ENCODE measurements around the gene ZFYVE1.

The ZFYVE1 gene

GRCh38 chr14:72945356-72946027 lies 81.4 kb downstream of the ZFYVE1 start:
- DNase-seq (ENCODE audit: low read depth): no peak
- TF ChIP-seq, protein P1, sequence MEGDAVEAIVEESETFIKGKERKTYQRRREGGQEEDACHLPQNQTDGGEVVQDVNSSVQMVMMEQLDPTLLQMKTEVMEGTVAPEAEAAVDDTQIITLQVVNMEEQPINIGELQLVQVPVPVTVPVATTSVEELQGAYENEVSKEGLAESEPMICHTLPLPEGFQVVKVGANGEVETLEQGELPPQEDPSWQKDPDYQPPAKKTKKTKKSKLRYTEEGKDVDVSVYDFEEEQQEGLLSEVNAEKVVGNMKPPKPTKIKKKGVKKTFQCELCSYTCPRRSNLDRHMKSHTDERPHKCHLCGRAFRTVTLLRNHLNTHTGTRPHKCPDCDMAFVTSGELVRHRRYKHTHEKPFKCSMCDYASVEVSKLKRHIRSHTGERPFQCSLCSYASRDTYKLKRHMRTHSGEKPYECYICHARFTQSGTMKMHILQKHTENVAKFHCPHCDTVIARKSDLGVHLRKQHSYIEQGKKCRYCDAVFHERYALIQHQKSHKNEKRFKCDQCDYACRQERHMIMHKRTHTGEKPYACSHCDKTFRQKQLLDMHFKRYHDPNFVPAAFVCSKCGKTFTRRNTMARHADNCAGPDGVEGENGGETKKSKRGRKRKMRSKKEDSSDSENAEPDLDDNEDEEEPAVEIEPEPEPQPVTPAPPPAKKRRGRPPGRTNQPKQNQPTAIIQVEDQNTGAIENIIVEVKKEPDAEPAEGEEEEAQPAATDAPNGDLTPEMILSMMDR (IDR thresholded peaks at IDR 0.05; ENCODE audit: insufficient read depth, low read depth, low read length, missing control alignments): no peak
- no peak overlapping the region for H3K4me3 ChIP-seq (ENCODE audit: low read depth, low read length)

GRCh38 chr14:72943876-72944430 lies 83.0 kb downstream of the ZFYVE1 start:
- TF ChIP-seq, protein P1 (IDR thresholded peaks at IDR 0.05; ENCODE audit: insufficient read depth, low read depth, low read length, missing control alignments): no peak
- no peak for DNase-seq (ENCODE audit: low read depth)
- no peak overlapping the region for H3K4me3 ChIP-seq (ENCODE audit: low read depth, low read length)

DNA sequence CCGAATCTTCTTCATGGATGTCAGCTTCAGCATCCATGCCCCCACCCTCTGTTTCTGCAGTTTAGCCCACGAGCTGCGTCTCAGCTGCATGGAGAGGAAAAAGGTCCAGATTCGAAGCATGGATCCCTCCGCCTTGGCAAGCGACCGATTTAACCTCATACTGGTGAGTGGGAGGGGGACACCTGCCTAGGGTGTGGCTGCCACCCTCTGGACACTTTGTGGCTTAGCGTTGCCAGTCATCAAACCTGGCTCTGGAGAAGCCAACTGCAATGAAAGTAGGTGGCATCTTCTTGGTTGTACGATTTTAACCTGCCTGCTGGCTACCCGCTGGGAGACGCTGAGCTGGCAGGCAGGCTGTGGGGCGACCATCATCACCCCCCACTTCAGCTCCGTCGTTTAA lies 84.0 kb downstream of the ZFYVE1 start:
- DNase-seq (ENCODE audit: low read depth): no peak
- no peak overlapping the region for H3K4me3 ChIP-seq (ENCODE audit: low read depth, low read length)
- TF ChIP-seq, protein P1 (IDR thresholded peaks at IDR 0.05; ENCODE audit: insufficient read depth, low read depth, low read length, missing control alignments): no peak

DNA sequence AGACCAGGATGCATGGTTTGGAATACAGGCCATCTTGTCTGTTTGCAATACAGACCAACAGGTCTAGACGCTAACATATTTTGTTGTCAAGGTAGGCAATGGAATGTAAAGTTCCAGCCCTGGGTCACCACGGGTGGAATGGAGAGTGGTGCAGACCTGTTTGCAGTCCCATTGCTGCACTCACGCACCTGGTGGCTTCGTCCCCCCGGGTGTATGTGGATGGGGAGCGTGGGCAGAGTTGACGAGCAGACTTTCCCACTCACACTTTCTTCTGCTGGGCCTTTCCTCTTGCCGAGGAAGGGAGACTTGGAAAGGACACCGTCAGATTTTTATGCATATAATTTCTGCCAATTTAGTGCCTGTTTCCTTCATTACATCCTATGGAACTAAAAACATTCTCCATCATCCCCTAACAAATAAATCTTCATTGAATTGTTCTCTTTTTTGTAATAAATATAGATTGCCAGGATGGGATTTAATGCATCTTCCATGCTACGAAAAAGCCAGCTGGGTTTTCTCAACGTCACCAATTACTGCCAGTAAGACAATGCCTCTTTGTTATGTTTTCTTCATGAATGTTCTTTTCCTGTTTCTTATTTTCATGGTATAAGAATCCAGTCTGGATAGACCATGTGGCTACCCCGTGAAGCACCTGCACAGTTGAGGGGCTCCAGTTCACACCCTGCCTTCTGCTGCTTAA lies 85.5 kb downstream of the ZFYVE1 start:
- no peak overlapping the region for H3K4me3 ChIP-seq (ENCODE audit: low read depth, low read length)
- TF ChIP-seq, protein P1 (IDR thresholded peaks at IDR 0.05; ENCODE audit: insufficient read depth, low read depth, low read length, missing control alignments): no peak
- DNase-seq (ENCODE audit: low read depth): no peak

GRCh38 chr14:72939630-72940029 lies 87.3 kb downstream of the ZFYVE1 start:
- H3K4me3 ChIP-seq (ENCODE audit: low read depth, low read length): no peak overlapping the region
- DNase-seq (ENCODE audit: low read depth): no peak
- TF ChIP-seq, protein P1 (IDR thresholded peaks at IDR 0.05; ENCODE audit: insufficient read depth, low read depth, low read length, missing control alignments): no peak

- H3K4me3 ChIP-seq (ENCODE audit: low read depth, low read length): no peak overlapping the region
- no peak for DNase-seq (ENCODE audit: low read depth)
- TF ChIP-seq, protein P1 (IDR thresholded peaks at IDR 0.05; ENCODE audit: insufficient read depth, low read depth, low read length, missing control alignments): no peak
Measured at GRCh38 chr14:72932893-72933292, 94.0 kb downstream of the ZFYVE1 start.
